Endothelial cell of umbilical vein (primary cell): ENCODE measurements around the gene NIPA2.

ENCODE experiments used
- POLR2AphosphoS5 ChIP-seq: IDR thresholded peaks from 2 replicates; pipeline ENCODE4 v1.6.1; 2012; ENCODE audit warnings: low read depth, mild to moderate bottlenecking, control low read depth, low read length, moderate library complexity; ENCODE audit not compliant: insufficient read depth
- TF ChIP-seq, protein P1 (sequence below), 2 donors: IDR thresholded peaks; 1 replicate in 1 of 2; 2 replicates in 1 of 2; pipeline ENCODE4 v1.5.1; 2011; ENCODE audit warnings: low read length in 2 of 2, mild to moderate bottlenecking in 2 of 2, moderate library complexity in 2 of 2, control low read depth in 1 of 2, inconsistent platforms in 1 of 2, low read depth in 1 of 2; ENCODE audit not compliant: insufficient read depth in 1 of 2; ENCODE audit errors: extremely low read depth in 1 of 2

- TF ChIP-seq, protein P1, sequence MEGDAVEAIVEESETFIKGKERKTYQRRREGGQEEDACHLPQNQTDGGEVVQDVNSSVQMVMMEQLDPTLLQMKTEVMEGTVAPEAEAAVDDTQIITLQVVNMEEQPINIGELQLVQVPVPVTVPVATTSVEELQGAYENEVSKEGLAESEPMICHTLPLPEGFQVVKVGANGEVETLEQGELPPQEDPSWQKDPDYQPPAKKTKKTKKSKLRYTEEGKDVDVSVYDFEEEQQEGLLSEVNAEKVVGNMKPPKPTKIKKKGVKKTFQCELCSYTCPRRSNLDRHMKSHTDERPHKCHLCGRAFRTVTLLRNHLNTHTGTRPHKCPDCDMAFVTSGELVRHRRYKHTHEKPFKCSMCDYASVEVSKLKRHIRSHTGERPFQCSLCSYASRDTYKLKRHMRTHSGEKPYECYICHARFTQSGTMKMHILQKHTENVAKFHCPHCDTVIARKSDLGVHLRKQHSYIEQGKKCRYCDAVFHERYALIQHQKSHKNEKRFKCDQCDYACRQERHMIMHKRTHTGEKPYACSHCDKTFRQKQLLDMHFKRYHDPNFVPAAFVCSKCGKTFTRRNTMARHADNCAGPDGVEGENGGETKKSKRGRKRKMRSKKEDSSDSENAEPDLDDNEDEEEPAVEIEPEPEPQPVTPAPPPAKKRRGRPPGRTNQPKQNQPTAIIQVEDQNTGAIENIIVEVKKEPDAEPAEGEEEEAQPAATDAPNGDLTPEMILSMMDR (IDR thresholded peaks at IDR 0.05; ENCODE audit: extremely low read depth in 1 of 2, insufficient read depth in 1 of 2, low read depth in 1 of 2, low read length in 2 of 2): no peak
- no peak for TF ChIP-seq POLR2AphosphoS5
Observed at GRCh38 chr15:22831473-22831872, 7.0 kb upstream of the NIPA2 start.
